Measurements from ENCODE around the gene DSCAM. TPM values are rescaled to one million over a fixed set of nuclear protein-coding genes. Genes with fewer than 3 reads are reported as not detected.

DSCAM gene
- total RNA-seq, 1 experiment from 2014 or later = 0.03 TPM

Small RNA genes lying within 50 kb of the gene (small RNA-seq; reads per million reads assigned to genes)
- not detected for gene MIR4760
- not detected for gene RF00432

Data from HT1080 (cell line).